DND-41 (cell line): Measurements from ENCODE around the gene NRXN3.

Experiments
- CTCF ChIP-seq: IDR thresholded peaks from 2 replicates; pipeline ENCODE4 v1.5.1; 2012; ENCODE audit warnings: borderline replicate concordance, low read length, moderate library complexity, mild to moderate bottlenecking; ENCODE audit not compliant: poor library complexity, severe bottlenecking; ENCODE audit errors: extremely low read depth
- EZH2 ChIP-seq: IDR thresholded peaks from 3 replicates; pipeline ENCODE4 v1.6.1; 2012; ENCODE audit warnings: borderline replicate concordance, low read depth, mild to moderate bottlenecking, moderate library complexity, low read length, inconsistent platforms; ENCODE audit not compliant: severe bottlenecking

GRCh38 chr14:79487632-79488031, 1317.5 kb downstream of the NRXN3 start:
- TF ChIP-seq CTCF (no peak), EZH2 (no peak)
